HG03469 (cell line): ENCODE measurements around the gene CHRD.

Source experiments
- ATAC-seq: cut with Tn5 transposase; IDR thresholded peaks from one replicate; pipeline ENCODE4 v1.9.1; 2021; ENCODE audit warnings: mild to moderate bottlenecking, moderate library complexity, moderate number of reproducible peaks; ENCODE audit not compliant: unreplicated experiment

CHRD gene

GRCh38 chr3:184381261-184382224 lies 1.7 kb downstream of the CHRD start:
- no peak for ATAC-seq

GRCh38 chr3:184382326-184383032 lies 2.6 kb downstream of the CHRD start:
- ATAC-seq = no peak

DNA sequence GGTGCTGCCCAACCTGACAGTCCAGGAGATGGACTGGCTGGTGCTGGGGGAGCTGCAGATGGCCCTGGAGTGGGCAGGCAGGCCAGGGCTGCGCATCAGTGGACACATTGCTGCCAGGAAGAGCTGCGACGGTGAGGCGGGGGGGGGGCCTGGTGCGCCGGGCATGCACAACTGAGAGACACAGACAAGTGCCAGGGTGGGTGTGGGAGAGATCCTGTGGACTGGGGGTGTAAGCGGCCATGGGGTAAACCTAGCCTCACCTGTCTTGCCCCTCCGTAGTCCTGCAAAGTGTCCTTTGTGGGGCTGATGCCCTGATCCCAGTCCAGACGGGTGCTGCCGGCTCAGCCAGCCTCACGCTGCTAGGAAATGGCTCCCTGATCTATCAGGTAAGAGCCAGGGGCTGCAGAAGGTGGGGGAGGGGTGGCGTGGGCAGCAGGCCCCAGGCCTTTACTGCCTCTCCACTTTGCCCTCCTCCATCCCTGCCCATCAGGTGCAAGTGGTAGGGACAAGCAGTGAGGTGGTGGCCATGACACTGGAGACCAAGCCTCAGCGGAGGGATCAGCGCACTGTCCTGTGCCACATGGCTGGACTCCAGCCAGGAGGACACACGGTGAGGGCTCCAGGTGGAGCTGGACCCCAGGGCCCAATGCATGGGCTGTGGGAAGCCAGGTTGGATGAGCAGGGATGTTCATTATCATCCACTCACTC lies 3.3 kb downstream of the CHRD start:
- no peak for ATAC-seq

DNA sequence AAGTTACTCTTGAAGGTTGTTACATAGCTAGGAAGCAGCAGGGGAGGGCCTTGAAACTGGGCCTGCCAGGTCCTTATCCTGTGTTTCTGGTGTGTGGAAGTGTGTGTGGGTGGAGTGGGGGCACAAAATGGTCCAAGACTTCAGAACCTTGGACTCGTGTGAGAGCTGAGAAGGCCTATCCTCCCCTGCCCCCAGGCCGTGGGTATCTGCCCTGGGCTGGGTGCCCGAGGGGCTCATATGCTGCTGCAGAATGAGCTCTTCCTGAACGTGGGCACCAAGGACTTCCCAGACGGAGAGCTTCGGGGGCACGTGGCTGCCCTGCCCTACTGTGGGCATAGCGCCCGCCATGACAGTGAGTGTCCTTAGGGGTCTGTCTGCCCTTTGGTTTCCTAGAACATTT lies 4.5 kb downstream of the CHRD start:
- ATAC-seq = no peak

DNA sequence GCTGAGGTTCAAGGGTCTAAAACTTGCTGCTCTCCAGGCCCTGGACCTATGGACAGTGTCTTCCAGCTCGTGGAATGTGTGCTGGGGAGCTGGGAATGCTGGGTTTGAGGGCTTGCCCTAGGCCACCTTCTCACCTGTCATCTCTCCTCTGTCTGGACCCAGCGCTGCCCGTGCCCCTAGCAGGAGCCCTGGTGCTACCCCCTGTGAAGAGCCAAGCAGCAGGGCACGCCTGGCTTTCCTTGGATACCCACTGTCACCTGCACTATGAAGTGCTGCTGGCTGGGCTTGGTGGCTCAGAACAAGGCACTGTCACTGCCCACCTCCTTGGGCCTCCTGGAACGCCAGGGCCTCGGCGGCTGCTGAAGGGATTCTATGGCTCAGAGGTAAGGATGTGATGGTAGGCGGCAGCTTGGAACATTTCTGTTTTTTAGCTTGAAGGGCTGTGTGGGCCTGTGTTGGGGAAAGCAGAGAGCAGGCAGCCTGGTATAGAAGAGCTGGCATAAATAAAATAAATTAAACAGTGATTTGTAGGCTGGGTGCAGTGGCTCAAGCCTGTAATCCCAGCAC lies 5.1 kb downstream of the CHRD start:
- ATAC-seq = no peak

- ATAC-seq = no peak
Measured at GRCh38 chr3:184386047-184386806, 6.4 kb downstream of the CHRD start.

DNA sequence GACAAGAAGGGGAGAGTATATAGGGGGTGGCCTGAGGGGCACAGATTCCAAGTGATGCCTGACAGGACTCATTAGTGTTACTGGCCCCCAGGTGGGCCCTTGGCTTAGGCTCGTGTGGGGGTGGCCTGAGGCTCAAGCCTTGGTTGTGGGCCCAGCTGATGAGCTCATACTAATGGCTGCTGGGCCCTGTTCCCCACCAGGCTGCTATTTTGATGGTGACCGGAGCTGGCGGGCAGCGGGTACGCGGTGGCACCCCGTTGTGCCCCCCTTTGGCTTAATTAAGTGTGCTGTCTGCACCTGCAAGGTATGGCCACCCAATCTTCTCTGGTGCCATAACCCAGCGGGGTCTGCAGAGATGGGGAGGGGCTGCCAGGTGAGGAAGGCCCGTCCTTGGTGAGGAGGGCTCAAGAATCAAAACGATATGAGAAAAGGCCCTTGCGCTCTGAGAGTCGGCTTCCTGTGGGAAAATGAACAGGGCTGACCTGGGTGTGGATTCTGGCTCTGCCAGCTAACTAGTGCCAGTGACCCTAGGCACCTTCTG lies 7.4 kb downstream of the CHRD start:
- ATAC-seq = no peak

DNA sequence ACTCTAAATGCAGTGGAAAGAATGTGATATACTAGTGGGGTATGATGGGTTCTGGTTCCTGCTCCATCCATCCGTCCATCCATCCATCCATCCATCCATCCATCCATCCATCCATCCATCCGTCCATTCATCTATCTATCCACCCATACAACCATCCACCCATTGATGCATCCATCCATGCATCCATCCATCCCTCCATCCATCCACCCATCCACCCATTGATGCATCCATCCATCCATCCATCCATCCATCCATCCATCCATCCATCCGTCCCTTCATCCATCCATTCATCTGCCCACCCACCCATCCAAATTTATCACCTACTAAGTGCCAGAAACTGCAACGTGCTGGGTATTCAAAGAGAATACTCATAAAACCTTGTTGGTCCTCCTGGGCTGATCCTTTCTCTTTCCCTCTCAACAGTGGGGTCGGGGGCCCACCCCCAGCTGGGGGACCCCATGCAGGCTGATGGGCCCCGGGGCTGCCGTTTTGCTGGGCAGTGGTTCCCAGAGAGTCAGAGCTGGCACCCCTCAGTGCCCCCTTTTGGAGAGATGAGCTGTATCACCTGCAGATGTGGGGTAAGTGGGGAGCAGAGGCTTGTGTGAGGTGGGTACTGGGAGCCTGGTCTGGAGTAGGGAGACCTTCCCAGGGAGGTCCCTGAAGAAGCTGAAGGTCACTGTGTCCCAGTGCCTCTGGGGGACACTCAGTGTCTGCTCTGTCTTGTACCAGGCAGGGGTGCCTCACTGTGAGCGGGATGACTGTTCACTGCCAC lies 8.5 kb downstream of the CHRD start:
- ATAC-seq = no peak

- no peak for ATAC-seq
Measured at GRCh38 chr3:184388936-184389230, 9.0 kb downstream of the CHRD start.

DNA sequence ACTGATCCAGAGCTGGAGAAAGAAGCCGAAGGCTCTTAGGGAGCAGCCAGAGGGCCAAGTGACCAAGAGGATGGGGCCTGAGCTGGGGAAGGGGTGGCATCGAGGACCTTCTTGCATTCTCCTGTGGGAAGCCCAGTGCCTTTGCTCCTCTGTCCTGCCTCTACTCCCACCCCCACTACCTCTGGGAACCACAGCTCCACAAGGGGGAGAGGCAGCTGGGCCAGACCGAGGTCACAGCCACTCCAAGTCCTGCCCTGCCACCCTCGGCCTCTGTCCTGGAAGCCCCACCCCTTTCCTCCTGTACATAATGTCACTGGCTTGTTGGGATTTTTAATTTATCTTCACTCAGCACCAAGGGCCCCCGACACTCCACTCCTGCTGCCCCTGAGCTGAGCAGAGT lies 9.5 kb downstream of the CHRD start:
- no peak for ATAC-seq

- no peak for ATAC-seq
Measured at GRCh38 chr3:184389935-184390528, 10.2 kb downstream of the CHRD start.

DNA sequence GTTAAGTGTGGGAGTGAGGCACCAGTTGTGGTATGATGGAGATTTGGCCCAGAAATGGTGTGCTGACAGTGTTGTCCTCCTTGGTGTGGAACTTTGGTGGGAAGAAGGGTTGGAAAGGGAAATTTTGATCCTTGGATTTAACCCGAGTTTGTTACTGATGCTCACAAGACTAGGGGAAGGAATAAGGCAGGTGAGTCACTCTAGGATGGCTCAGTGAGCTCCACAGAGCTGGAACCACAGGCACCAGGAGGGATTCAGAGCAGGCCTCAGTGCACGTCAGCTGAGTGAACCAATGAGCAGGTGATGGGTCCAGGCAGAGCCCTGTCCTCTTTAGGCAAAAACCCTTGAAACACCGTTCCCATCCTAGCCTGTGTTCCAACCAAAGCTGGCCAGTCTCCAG lies 11.4 kb downstream of the CHRD start:
- ATAC-seq = no peak

- ATAC-seq = no peak
Measured at GRCh38 chr3:184395320-184395660, 15.4 kb downstream of the CHRD start.

- ATAC-seq = no peak
Measured at GRCh38 chr3:184399410-184399809, 19.6 kb downstream of the CHRD start.

- ATAC-seq = no peak
Measured at GRCh38 chr3:184405075-184406030, 25.5 kb downstream of the CHRD start.

- ATAC-seq = no peak
Measured at GRCh38 chr3:184409331-184409926, 29.6 kb downstream of the CHRD start.

DNA sequence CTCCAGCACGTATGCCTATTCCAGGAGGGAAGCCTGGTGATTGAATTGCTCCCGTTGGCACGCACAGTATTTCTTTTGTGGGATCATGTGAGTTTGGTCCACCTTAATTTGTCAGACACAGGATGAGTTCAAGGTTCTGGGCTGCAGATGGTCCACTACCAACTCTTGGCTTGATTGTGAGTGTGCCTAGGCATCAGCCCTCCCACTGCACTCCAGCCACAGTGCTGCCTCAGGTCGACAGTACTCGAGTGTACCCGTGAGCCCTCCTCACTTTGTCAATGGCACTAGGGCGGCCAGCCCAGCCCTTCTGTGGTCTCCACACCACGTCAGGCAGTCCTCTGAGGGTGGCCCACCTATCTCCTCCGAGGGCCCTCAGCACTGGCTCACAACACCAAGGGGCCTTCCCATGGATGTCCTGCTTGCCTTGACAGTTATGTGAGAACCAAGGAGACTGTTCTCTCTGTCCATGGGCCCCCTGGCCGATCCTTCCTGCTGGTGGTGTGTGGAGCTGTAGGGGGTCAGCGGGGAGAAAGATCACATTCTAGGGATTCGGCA lies 30.2 kb downstream of the CHRD start:
- ATAC-seq = no peak
